Raji (cell line): Measurements from ENCODE around the gene CCR3.

ENCODE experiments used
- POLR2A ChIP-seq: IDR thresholded peaks from 2 replicates; pipeline ENCODE4 v1.6.1; 2011; ENCODE audit warnings: low read depth, low read length, control low read depth; ENCODE audit not compliant: insufficient read depth

Gene CCR3

DNA sequence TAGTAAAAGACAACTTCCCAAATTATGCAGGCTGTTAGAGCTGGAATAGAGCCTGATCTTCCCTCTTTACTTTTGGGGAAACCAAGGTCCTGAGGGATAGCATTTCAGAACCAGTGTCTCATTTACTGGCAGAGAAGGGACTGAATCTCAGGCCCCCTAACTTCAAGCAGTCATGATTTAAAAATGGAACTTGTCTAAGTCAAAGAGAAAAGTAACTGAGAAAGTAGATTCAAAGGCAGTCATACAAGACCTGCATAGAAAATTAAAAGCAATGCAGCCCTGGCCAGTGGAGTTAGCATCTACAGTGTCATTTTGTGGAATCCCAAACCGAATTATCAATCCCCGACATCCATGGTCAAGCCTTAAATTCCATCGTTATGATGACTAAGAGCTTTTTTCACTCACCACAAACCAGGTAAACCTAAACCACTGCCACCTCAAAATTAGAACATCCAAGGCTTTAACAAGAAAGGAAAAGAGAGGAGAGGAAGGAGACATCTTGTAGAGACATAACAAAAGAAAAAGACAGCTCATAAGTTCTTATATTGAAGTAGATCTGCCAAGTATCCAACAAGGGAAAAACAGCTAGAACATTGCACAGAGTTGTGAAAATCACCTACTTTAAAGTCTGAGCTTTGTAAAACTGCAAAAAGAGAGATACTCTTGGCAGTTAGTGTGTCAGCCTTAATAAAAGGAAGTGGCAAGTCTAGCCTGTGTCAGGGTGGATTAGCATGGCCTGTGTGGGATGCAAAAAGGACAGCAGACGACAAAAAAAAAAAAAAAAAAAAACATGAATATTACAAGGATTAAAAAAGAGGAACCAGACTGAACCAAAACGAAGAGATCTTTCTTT is 57.6 kb downstream of the CCR3 start:
- no peak for TF ChIP-seq POLR2A

DNA sequence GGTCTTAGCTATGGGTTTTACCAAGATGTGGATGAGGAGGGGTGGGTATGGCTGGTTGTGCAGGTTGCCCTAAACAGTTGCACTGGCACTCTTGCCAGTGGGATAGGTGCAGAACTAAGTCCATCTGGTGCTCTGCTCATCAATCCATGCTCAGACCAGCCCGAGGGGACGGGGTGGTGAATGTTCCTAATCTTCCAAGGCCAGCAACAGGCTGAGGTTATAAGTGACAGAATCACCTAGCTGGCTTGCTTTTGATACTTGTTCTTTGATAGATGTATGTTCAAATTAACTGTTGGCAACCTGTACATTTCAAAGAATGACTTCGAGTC is 58.2 kb downstream of the CCR3 start:
- TF ChIP-seq POLR2A, result no peak

GRCh38 chr3:46301122-46301835 is 59.0 kb downstream of the CCR3 start:
- TF ChIP-seq POLR2A, result no peak

- TF ChIP-seq POLR2A, result no peak
Observed at GRCh38 chr3:46303240-46303639, 61.0 kb downstream of the CCR3 start.

- no peak for TF ChIP-seq POLR2A
Observed at GRCh38 chr3:46304739-46305138, 62.5 kb downstream of the CCR3 start.

DNA sequence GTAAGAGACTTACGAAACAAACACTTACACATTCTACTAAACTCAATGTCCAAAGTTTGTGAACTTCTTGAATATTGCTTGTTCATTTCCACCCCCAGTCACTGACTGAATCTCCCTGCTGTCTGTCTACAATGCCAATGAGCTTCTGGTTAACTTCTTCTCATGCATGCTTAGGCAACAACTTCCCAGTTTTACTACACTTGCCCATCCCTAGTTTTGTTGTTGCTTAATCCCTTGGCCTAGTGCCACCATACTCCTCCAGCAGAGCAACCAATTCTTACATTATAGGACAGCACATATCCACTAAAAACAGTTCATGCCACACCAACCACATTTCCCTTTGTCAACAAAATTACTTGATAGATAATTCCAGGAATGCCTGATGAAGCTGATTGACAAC is 70.7 kb downstream of the CCR3 start:
- no peak for TF ChIP-seq POLR2A

DNA sequence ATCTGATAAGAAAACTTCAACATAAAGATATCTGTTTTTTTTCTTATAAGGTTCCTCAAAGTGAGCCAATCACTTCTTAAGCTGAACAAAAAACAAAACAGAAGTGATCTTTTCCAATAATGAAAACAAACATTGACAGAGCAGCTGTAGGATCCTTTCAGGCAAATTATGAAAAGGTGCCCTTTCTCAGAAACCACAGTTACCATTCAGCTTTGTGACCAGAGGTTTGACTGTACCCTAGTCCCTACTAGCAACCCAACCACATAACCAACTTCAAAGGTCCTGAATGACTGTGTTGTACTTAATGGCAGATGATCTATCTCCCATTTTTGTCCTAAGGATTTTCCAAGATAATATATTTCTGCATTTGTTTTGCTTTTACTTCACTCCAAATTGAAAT is 72.3 kb downstream of the CCR3 start:
- no peak for TF ChIP-seq POLR2A

DNA sequence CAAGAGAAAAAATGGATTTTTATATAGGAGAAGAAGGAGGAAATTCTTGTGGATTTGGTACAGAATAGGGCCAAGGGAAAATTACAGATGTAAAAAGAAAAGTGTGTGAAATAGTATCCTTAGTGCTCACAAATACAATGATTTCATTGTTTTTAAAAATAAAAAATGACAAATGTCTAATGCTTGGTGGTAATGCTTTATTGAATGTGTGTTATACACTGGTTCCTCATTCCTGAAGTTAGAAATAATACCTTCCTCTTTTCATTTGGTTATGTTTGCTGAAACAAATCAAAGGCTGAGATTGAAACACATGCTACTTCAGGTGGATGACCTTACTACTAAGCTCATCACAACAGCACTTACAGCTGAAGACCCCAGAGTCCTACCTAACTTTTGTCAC is 73.9 kb downstream of the CCR3 start:
- no peak for TF ChIP-seq POLR2A
